BLaER1 (cell line): ENCODE results near the gene PLEKHO2.

Source experiments
- H3K27ac ChIP-seq: shearing (Covaris generic); formaldehyde crosslinking; 2 replicates; pipeline ENCODE4 v1.8.1; 2022
- H3K27me3 ChIP-seq: shearing (Covaris generic); formaldehyde crosslinking; 2 replicates; pipeline ENCODE4 v1.8.1; 2022
- H3K36me3 ChIP-seq: shearing (Covaris generic); formaldehyde crosslinking; 2 replicates; pipeline ENCODE4 v1.8.1; 2022
- H3K4me1 ChIP-seq: shearing (Covaris generic); formaldehyde crosslinking; 2 replicates; pipeline ENCODE4 v1.8.1; 2022
- H3K4me2 ChIP-seq: shearing (Covaris generic); formaldehyde crosslinking; 2 replicates; pipeline ENCODE4 v1.8.1; 2022
- H3K4me3 ChIP-seq: shearing (Covaris generic); formaldehyde crosslinking; 2 replicates; pipeline ENCODE4 v1.8.1; 2022
- H3K9ac ChIP-seq: shearing (Covaris generic); formaldehyde crosslinking; 2 replicates; pipeline ENCODE4 v1.8.1; 2022
- H3K9me3 ChIP-seq: shearing (Covaris generic); formaldehyde crosslinking; 2 replicates; pipeline ENCODE4 v1.8.1; 2022
- H4K20me1 ChIP-seq: shearing (Covaris generic); formaldehyde crosslinking; 2 replicates; pipeline ENCODE4 v1.8.1; 2022
- Cebpa-rat ChIP-seq: shearing (Covaris generic); IDR thresholded peaks from 2 replicates; pipeline ENCODE4 v1.8.1; 2022

The PLEKHO2 gene

DNA sequence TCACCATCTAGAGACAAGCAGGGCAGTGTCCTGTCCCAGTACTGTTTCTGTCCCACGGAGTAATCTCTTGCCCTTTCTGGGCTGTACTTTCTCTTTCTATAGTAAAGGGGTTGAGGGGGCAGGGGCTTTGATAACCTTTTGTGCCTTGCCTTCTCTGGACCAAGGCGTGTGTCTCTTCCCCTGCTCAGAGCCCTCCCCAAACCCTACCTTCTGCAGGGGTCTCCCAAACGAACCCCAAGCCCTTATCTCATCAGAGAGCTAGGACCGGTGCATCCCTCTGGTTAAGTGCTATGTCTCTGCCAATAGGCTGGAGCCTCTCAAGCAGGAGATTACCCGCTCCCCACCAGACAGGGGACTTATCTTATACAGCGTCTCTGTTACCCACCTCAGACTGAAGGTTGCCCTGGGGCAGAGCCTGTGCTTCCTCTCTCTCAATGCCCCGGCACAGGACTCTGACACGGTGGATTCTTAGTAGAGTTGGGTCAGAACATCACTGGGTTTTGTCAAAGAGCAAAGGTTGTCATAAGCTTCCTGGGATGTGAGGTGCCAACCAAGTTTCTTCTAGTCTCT is 2.9 kb downstream of the PLEKHO2 start:
- no peaks in the 10 kb centered on the region for H3K9me3 ChIP-seq
- peaks cover 86% of the 10 kb centered on the region for H3K4me1 ChIP-seq
- H3K4me2 ChIP-seq, result peak overlapping the region; percentile 98
- H3K36me3 ChIP-seq, result peaks cover 18% of the 10 kb centered on the region
- H4K20me1 ChIP-seq, result peaks cover 64% of the 10 kb centered on the region
- peak overlapping the region; percentile 45 for H3K4me3 ChIP-seq
- no peaks in the 10 kb centered on the region for H3K27me3 ChIP-seq
- peak overlapping the region; percentile 69 for H3K9ac ChIP-seq
- H3K27ac ChIP-seq, result peak overlapping the region; percentile 88
- no peak for TF ChIP-seq Cebpa-rat

DNA sequence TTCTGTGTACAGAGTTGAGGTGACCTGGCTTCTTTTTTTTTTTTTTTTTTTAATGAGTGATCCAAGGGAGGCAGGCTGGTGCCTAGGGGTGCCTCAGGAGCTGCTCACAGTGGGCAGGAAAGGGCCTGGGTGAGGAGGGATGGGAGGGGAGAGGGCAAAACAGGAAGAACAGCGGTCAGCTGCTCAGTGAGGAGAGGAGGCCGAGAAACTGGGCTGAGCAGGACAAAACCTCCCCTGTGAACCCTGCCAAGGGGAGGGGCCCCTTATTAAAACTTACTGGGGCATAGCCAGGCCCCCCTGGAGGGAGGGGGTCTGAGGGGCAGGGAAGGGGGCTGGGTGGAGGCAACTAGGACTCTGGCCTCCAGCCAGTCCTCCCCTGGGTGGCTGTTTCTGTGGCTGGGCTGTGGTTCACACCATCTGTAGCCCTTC is 3.5 kb downstream of the PLEKHO2 start:
- Histone ChIP-seq H3K27ac (peak overlapping the region; percentile 88), H4K20me1 (peaks cover 64% of the 10 kb centered on the region), H3K4me2 (peak overlapping the region; percentile 98), H3K9me3 (no peaks in the 10 kb centered on the region), H3K4me3 (peak overlapping the region; percentile 45), H3K36me3 (peaks cover 23% of the 10 kb centered on the region), H3K27me3 (no peaks in the 10 kb centered on the region), H3K4me1 (peaks cover 85% of the 10 kb centered on the region), H3K9ac (peak overlapping the region; percentile 69)
- TF ChIP-seq Cebpa-rat, result no peak

DNA sequence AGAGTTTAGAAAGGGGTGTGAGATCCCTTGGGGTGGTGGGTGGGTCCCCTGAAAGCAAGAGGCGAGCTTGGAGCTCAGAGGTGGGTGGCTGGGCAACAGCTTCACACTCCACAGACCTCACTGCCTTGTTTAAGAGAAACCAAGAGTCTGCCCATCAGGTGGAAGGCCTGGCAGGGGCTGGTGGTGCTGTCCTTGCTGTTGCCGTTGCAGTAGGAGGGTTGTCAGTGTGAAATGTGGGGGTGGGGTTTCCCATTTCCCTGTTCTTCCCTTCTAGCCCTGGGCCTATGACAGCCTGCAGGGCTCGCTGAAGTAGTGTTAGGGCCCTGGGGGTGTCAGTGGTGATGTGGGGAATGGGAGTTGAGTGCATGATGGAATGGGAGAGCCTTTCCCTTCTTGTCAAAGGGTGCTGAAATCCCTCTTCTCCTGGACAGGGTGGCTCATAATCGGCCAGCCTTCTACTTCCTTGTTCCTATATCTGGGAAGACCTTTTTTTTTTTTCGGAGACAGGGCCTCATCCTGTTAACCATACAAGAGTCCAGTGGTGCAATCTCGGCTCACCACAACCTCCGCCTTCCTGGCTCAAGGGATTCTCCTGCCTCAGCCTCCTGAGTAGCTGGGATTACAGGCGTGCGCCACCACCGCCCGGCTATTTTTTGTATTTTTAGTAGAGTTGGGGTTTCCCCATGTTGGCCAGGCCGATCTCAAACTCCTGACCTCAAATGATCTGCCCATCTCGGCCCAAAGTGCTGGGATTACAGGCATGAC is 4.3 kb downstream of the PLEKHO2 start:
- H3K4me2 ChIP-seq, result peak overlapping the region; percentile 98
- H3K4me3 ChIP-seq, result peak overlapping the region; percentile 45
- H3K27ac ChIP-seq, result peak overlapping the region; percentile 88
- no peak for TF ChIP-seq Cebpa-rat
- peaks cover 69% of the 10 kb centered on the region for H4K20me1 ChIP-seq
- no peaks in the 10 kb centered on the region for H3K9me3 ChIP-seq
- no peaks in the 10 kb centered on the region for H3K27me3 ChIP-seq
- H3K9ac ChIP-seq, result peak overlapping the region; percentile 69
- peaks cover 81% of the 10 kb centered on the region for H3K4me1 ChIP-seq
- H3K36me3 ChIP-seq, result peaks cover 32% of the 10 kb centered on the region

DNA sequence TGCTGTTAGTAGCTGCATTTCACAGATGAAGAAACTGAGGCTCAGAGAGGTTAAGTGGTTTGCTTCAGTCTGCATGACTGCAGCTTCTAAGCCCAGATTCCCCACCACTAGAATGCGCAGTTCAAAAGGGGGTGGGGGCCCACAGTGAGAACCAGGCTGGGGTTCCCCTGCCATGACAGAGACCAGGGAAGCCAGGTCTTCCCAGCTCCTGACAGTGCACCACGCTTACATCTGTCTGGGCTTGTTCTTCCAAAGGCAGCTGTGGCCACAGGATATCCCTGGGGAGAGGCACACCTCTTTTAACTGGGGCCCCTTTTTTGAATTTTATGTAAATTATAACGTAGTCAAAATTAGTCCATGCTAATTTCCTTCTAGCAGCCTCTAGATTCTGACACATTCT is 5.3 kb downstream of the PLEKHO2 start:
- Histone ChIP-seq H3K9me3 (no peaks in the 10 kb centered on the region), H3K9ac (peak overlapping the region; percentile 17; the same call in 1 of the 2 replicates), H3K27ac (peak overlapping the region; percentile 1; the same call in 1 of the 2 replicates), H3K36me3 (peaks cover 42% of the 10 kb centered on the region), H3K4me1 (peaks cover 81% of the 10 kb centered on the region), H3K27me3 (no peaks in the 10 kb centered on the region), H3K4me3 (no peak overlapping the region), H4K20me1 (peaks cover 79% of the 10 kb centered on the region), H3K4me2 (peak overlapping the region; percentile 98)
- TF ChIP-seq Cebpa-rat, result no peak

DNA sequence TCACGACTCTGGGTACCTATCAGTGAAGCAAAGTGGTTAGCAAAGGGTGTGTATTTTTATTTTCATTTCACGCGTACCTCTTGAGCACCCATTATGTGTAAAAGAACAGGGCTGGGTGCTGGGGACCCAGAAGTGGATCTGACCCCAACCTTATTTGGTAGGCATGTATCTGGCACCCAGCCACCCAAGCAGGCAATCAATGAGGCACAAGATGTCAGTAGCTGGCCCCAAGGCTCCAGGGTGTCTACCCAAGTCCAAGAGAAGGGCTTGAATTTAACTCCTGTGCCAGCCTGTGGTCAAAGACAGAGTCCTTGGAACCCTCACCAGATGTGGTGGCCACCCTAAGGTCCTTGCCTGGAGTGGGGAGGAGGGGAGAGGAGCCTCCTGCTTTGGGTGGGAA is 5.7 kb downstream of the PLEKHO2 start:
- Histone ChIP-seq H3K4me2 (peak overlapping the region; percentile 98), H3K4me3 (no peak overlapping the region), H3K27ac (no peak overlapping the region; the same call in none of the 2 replicates), H3K9ac (no peak overlapping the region; the same call in 1 of the 2 replicates), H3K27me3 (no peaks in the 10 kb centered on the region), H3K9me3 (no peaks in the 10 kb centered on the region), H3K36me3 (peaks cover 46% of the 10 kb centered on the region), H4K20me1 (peaks cover 79% of the 10 kb centered on the region), H3K4me1 (peaks cover 77% of the 10 kb centered on the region)
- no peak for TF ChIP-seq Cebpa-rat

DNA sequence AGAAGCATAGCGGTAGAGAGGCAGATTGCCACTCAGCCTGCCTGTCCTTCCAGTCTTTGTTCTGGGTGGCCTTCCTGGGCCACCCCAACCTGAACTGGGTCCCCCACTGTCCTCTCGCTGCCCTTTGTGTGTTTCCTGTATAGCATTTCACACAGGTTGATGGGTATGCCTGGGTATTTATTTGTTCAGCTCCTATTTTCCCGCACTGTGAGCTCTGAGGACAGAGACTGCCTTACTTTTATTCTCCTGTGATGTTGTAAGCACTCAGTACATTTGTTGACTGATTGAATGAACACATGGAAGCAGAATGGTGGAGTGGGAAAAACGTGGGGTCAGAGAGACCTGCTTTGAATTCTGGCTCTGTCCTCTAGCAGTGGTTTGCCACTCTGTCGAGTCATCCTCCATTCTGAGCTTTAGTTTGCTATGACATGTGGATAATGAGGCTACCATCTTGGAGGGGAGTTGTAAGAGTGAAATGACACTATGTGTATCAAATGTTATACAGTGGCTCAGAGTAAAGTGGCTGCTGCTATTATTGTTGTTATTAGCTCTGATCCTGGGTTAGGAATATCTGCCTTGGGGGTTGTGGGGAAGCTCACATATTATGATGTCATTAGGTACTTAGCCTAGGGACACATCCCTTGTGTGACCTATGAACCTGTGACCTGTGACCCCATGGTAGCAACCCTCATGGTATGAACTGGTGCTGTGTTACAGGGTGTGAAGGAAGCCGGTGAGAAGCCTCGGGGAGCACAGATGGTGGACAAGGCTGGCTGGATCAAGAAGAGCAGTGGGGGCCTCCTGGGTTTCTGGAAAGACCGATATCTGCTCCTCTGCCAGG is 6.4 kb downstream of the PLEKHO2 start:
- H3K36me3 ChIP-seq, result peaks cover 52% of the 10 kb centered on the region
- peak overlapping the region; percentile 98 for H3K4me2 ChIP-seq
- H3K27me3 ChIP-seq, result no peaks in the 10 kb centered on the region
- no peak overlapping the region; the same call in 1 of the 2 replicates for H3K9ac ChIP-seq
- H3K9me3 ChIP-seq, result no peaks in the 10 kb centered on the region
- peaks cover 70% of the 10 kb centered on the region for H3K4me1 ChIP-seq
- H4K20me1 ChIP-seq, result peaks cover 72% of the 10 kb centered on the region
- H3K4me3 ChIP-seq, result no peak overlapping the region
- TF ChIP-seq Cebpa-rat, result no peak
- H3K27ac ChIP-seq, result no peak overlapping the region; the same call in none of the 2 replicates

DNA sequence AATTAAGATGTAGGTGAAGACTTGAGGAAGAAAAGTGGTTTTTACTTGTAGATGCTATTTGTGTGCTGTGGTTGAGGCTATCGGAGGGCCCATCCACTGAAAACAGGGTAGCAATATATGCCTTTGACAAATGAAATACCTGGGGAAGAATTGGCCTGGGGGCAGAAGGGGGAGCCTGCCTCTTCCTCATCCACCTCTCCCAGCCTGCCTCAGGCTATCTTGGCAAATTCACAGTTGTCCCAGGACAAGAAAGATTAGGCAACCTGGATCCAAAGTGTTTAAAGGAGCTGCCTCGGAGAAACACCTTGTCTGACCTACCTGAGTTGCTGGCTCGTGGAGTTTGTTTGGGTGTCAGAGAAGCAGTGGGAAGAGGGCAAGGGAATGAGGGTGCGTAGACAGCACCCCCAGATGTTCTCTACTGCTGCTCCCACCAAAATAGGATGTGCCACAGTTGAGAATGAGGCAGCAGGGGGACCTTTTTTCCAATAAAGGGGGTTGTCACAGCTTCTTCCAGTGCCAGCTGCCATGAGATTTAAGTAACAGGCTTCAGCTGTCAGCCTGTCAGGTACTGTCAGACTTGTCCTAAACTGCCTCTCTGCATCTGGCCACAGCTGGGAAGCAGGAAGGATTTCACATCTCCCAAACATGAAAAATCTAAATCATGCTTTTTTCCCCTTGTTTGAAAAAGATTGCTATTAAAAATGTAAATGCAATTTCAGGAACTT is 9.2 kb downstream of the PLEKHO2 start:
- TF ChIP-seq Cebpa-rat, result no peak
- Histone ChIP-seq H3K9ac (no peak overlapping the region), H3K4me3 (no peak overlapping the region), H3K27ac (no peak overlapping the region), H3K4me1 (peaks cover 58% of the 10 kb centered on the region), H3K9me3 (no peaks in the 10 kb centered on the region), H4K20me1 (peaks cover 64% of the 10 kb centered on the region), H3K36me3 (peaks cover 81% of the 10 kb centered on the region), H3K4me2 (no peak overlapping the region), H3K27me3 (no peaks in the 10 kb centered on the region)

DNA sequence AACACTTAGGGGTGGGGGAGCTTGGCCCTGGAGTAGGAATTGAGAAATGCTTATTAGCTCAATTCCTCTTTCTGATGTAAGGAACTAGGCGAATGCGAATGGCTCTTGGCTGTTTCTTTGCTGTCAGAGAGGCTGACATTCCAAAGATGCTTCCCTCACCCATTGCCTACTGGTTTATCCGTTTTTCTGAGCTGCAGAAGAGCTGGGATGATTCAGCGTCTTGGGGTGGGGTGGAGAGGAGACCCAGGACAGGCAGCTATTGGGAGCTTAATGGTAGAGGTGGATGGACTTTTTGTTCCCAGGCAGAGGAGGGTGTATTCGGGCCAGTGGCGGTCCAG is 9.8 kb downstream of the PLEKHO2 start:
- Histone ChIP-seq H3K4me2 (no peak overlapping the region), H3K36me3 (peaks cover 86% of the 10 kb centered on the region), H3K4me1 (peaks cover 58% of the 10 kb centered on the region), H3K9ac (no peak overlapping the region), H3K4me3 (no peak overlapping the region), H3K27ac (no peak overlapping the region), H4K20me1 (peaks cover 64% of the 10 kb centered on the region), H3K9me3 (no peaks in the 10 kb centered on the region), H3K27me3 (no peaks in the 10 kb centered on the region)
- TF ChIP-seq Cebpa-rat, result no peak

DNA sequence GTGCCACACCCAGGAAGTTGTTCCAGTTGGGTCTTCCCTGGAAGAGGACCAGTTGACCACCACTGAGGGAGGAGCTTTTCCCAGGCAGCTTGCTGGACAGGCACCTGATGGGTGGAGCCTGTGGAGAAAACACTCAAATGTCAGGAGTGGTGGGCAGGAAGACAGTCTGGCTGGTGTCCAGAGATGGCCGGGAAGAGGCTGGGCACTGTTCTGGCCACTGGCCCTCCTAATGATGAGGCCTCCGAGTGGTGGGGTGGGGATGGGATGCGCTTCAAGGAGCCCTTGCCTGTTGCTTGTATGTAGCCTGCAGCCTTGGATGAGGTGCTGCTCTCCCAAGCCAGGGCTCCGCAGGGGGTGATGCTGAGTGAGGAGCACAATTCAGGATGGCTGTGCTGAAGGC is 12.3 kb downstream of the PLEKHO2 start:
- Histone ChIP-seq H4K20me1 (peaks cover 61% of the 10 kb centered on the region), H3K36me3 (peaks cover 90% of the 10 kb centered on the region)

More for the DNA sequence above, 12.3 kb downstream of the PLEKHO2 start:
- Histone ChIP-seq H3K27me3 (no peaks in the 10 kb centered on the region), H3K9ac (no peak overlapping the region), H3K9me3 (no peaks in the 10 kb centered on the region), H3K27ac (no peak overlapping the region), H3K4me3 (no peak overlapping the region), H3K4me1 (peaks cover 62% of the 10 kb centered on the region), H3K4me2 (no peak overlapping the region)
- TF ChIP-seq Cebpa-rat, result no peak
